Heart right ventricle (tissue), 16 donors: ENCODE measurements around the gene ELN. TPM values are rescaled to one million over a fixed set of nuclear protein-coding genes. Genes with fewer than 3 reads are reported as not detected.

Source experiments
- ATAC-seq, 8 donors: fragments of 200-7000 bp; cut with Tn5 transposase; one replicate each; pipeline ENCODE4 v1.9.1; 2020; ENCODE audit warnings: mild to moderate bottlenecking in 8 of 8, moderate library complexity in 8 of 8, moderate number of reproducible peaks in 1 of 8
- DNase-seq, 2 donors: peaks; one replicate each; pipeline ENCODE4 v3.0.0-alpha.2; 2020
- H3K27ac ChIP-seq, 10 donors: fragments of 200-600 bp; sonication (generic) in 2 of 10; one replicate each; pipeline versions ENCODE4 v1.5.0 to v1.8.0; 2020 to 2022; ENCODE audit warnings: mild to moderate bottlenecking in 3 of 10
- H3K27me3 ChIP-seq, 7 donors: fragments of 200-600 bp; one replicate each; pipeline ENCODE4 v1.8.0; 2021 to 2022; ENCODE audit warnings: mild to moderate bottlenecking in 2 of 7
- H3K36me3 ChIP-seq, 9 donors: fragments of 200-600 bp; sonication (generic) in 1 of 9; one replicate each; pipeline versions ENCODE4 v1.5.0 to v1.8.0; 2020 to 2022; ENCODE audit warnings: mild to moderate bottlenecking in 2 of 9
- H3K4me1 ChIP-seq, 9 donors: fragments of 200-600 bp; sonication (generic) in 1 of 9; one replicate each; pipeline versions ENCODE4 v1.5.0 to v1.8.0; 2020 to 2022; ENCODE audit warnings: mild to moderate bottlenecking in 4 of 9
- H3K4me3 ChIP-seq, 10 donors: fragments of 200-600 bp; sonication (generic) in 2 of 10; one replicate each; pipeline versions ENCODE4 v1.5.0 to v1.8.0; 2020 to 2022; ENCODE audit warnings: mild to moderate bottlenecking in 7 of 10, moderate library complexity in 2 of 10
- H3K9me3 ChIP-seq, 11 donors: fragments of 200-600 bp in 10 of 11; sonication (generic) in 2 of 11; one replicate each; pipeline versions ENCODE4 v1.5.0 to v1.8.0; 2013 to 2022; ENCODE audit warnings: mild to moderate bottlenecking in 2 of 11, control low read depth in 1 of 11, moderate library complexity in 1 of 11
- CTCF ChIP-seq, 9 donors: fragments of 200-600 bp; sonication (generic) in 2 of 9; IDR thresholded peaks; one replicate each; pipeline versions ENCODE4 v1.5.0 to v1.8.0; 2021 to 2022; ENCODE audit warnings: antibody characterized with exemption in 9 of 9, mild to moderate bottlenecking in 5 of 9, moderate library complexity in 1 of 9
- WGBS, 2 donors: extraction: QIAGEN DNeasy Blood & Tissue Kit; methylation state at CpG; one replicate each; pipeline ENCODE4 v1.1.7; 2013; ENCODE audit warnings: inconsistent platforms in 1 of 2; 5-methylcytosine and 5-hydroxymethylcytosine counted together
- intact Hi-C, 10 donors: fragments of 100-400 bp; cut with DNase I; formaldehyde crosslinking; loops; one replicate each; pipeline versions ENCODE4 v1.11.1 to v1.14.2; 2022
- polyA plus RNA-seq, 2 donors: library from polyadenylated mRNA; stranded (reverse); fragments of 200-250 nt; gene quantifications; one replicate each; pipeline ENCODE4 v1.2.3, GENCODE V29; 2013
- total RNA-seq, 10 donors: library from RNA; stranded (reverse); fragmentation: NEBNext Ultra II Directional in 3 of 10; extraction: Animal tissue kit (Norgen Biotek cat#: 25700) in 3 of 10; gene quantifications; one replicate each; pipeline versions ENCODE4 v1.2.1 to v1.2.4, GENCODE V29; 2021 to 2023
- donor health status: Arrhythmogenic right ventricular cardiomyopathy.
- donor health status: ischemic (EF 13 %, LVEDD 7.1; RV severe dilation, severe dysfunction).
- donor health status: healthy with polysubstance abuse.
- donor health status: DM: no; HTN: yes; CAD: no.
- donor health status: DM: no; HTN: no; CAD: no.
- donor health status: ischemic (EF 25% LVEDD 6.9; RV normal size, moderate dysfunction).
- donor health status: ischemic (EF 25% LVEDD 5.7; RV mildly dilated, moderate dysfunction).
- donor health status: healthy.
- donor health status: DM: yes; HTN: yes; CAD: no.
- donor health status: Ischemic cardiomyopathy.
- donor health status: ischemic (EF 35%, LVEDD 5.7; RV mildly dilated, moderate dysfunction).
- donor health status: nonischemic (EF 11% LVEDD 7.7; RV severe dilation, severe dysfunction).
- donor health status: DM: yes; HTN: yes; CAD: no.
- donor health status: PGD.
- donor health status: ischemic (EF 29% LVEDD 5.4; RV normal size, mild dysfunction).
- donor health status: nonischemic (EF 23%, LVEDD 6.1; RV moderate dilation, normal function).

The ELN gene
- total and polyA plus RNA-seq, 12 donors: 14.2 to 99.8 (median 31.8) TPM

DNA sequence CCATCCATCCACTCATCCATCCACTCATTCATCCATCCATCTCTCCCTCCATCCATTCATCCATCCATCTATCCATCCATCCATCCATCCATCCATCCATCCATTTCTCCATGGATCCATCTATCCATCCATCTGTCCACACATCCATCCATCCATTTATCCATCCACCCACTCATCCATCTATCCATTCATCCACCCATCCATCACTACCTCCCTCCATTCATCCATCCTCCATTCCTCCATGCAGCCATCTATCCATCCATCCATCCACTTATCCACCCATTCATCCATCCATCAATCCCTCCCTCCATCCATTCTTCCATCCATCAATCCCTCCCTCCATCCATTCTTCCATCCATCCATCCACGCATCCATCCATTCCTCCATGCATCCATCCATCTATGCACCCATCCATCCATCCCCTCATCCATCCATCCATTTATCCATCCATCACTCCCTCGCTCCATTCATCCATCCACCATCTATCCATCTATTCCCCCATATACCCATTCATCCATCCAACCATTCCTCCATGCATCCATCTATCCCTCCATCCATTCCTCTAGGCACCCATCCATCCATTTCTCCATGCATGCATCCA lies 21.1 kb downstream of the ELN start:
- peaks cover 0 to 83% (median 14%) of the 10 kb centered on the region in 9 donors for H3K36me3 ChIP-seq
- TF ChIP-seq CTCF (IDR thresholded peaks at IDR 0.05): no peak
- 89 to 100% methylated on average over 2 of the region's 2 CpGs for WGBS, 2 donors
- H3K27ac ChIP-seq: no peak overlapping the region
- no peaks in the 10 kb centered on the region for H3K27me3 ChIP-seq
- DNase-seq (no peak), ATAC-seq (no peak)
- peaks cover 0 to 5% (median 0%) of the 10 kb centered on the region in 9 donors for H3K4me1 ChIP-seq
- H3K4me3 ChIP-seq: no peak overlapping the region
- intact Hi-C loops: no loop called here
- H3K9me3 ChIP-seq: no peaks in the 10 kb centered on the region

DNA sequence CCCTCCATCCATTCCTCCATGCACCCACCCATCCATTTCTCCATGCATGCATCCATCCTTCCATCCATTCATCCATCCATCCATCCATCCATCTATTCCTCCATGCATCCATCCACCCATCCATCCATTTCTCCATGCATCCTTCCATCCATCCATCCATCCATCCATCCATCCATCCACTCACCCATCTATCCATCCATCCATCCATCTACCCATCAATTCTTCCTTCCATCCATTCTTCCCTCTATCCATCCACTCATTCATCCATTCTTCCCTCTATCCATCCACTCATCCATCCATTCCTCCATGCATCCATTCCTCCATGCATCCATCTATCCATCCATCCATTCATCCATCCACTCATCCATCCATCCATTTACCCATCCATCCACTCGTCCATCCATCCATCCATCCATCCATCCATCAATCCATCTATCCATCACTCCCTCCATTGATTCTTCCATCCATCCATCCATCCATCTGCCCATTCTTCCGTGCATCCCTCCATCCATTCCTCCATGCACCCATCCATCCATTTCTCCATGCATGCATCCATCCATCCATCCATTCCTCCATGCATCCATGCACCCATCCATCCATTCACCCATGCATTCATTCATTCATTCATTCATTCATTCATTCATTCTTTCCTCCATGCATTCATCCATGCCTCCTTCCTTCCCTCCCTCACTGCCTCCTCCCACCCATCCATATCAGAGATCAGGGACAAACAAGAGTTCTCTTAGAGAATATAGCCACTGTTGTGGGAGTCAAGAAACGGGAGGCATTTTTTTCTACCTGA lies 22.2 kb downstream of the ELN start:
- 90 to 93% methylated on average over 3 of the region's 3 CpGs for WGBS, 2 donors
- Histone ChIP-seq H3K36me3 (peaks cover 0 to 86% (median 14%) of the 10 kb centered on the region in 9 donors), H3K4me1 (peaks cover 0 to 5% (median 0%) of the 10 kb centered on the region in 9 donors), H3K27me3 (no peaks in the 10 kb centered on the region), H3K4me3 (no peak overlapping the region), H3K9me3 (no peaks in the 10 kb centered on the region), H3K27ac (no peak overlapping the region)
- ATAC-seq (no peak), DNase-seq (no peak)
- intact Hi-C loops: no loop called here
- no peak for TF ChIP-seq CTCF (IDR thresholded peaks at IDR 0.05)

- no peak for TF ChIP-seq CTCF (IDR thresholded peaks at IDR 0.05)
- H3K27me3 ChIP-seq: no peaks in the 10 kb centered on the region
- DNase-seq: no peak
- H3K9me3 ChIP-seq: no peaks in the 10 kb centered on the region
- peaks cover 0 to 84% (median 14%) of the 10 kb centered on the region in 9 donors for H3K36me3 ChIP-seq
- WGBS, 2 donors: 58 to 64% methylated on average over 10 of the region's 10 CpGs
- intact Hi-C loops: no loop called here
- no peak overlapping the region for H3K4me3 ChIP-seq
- ATAC-seq: peak in 4 of 8 donors; percentile 15 to 49 (median 37)
- peaks cover 0 to 5% (median 0%) of the 10 kb centered on the region in 9 donors for H3K4me1 ChIP-seq
- H3K27ac ChIP-seq: peak overlapping the region in 1 of 10 donors; percentile 7
These were observed 23.2 kb downstream of the ELN start for GRCh38 chr7:74051193-74051592.

DNA sequence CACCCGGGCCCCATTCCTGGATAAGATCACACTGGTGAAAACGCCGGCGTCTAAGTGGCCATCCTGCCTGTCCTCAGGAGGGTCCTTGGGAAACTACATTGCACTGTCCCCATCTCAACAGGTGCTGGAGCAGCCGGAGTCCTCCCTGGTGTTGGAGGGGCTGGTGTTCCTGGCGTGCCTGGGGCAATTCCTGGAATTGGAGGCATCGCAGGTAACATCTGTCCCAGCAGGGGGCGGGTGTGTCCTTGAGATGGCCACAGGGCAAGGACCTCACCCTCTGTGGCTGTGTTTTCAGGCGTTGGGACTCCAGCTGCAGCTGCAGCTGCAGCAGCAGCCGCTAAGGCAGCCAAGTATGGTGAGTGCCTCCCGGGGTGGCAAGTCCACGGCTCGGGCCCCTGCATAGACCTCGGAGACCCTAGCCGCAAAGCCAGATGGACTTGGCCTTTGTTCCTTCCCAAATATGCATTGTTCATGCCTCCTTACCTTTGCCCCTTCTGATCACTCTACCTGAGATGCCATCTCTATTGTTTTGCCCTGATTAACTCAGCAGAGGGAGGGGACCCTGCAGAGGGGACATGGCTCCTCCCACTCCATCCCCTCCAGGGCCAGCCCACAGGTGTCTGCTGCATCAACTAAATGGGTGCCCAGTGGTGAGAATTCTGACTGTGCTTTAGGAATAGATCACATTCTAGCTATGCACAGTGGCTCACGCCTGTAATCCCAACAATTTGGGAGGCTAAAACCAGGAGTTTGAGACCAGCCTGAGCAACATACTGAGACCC lies 23.8 kb downstream of the ELN start:
- intact Hi-C loops: no loop called here
- peak overlapping the region in 1 of 10 donors; percentile 7 for H3K27ac ChIP-seq
- TF ChIP-seq CTCF (IDR thresholded peaks at IDR 0.05): peak in 1 of 9 donors; percentile 13
- no peaks in the 10 kb centered on the region for H3K9me3 ChIP-seq
- ATAC-seq (peak in 2 of 8 donors; percentile 5 to 31), DNase-seq (no peak)
- peaks cover 0 to 84% (median 14%) of the 10 kb centered on the region in 9 donors for H3K36me3 ChIP-seq
- WGBS, 2 donors: 64 to 72% methylated on average over 16 of the region's 16 CpGs
- peaks cover 0 to 5% (median 0%) of the 10 kb centered on the region in 9 donors for H3K4me1 ChIP-seq
- H3K27me3 ChIP-seq: no peaks in the 10 kb centered on the region
- H3K4me3 ChIP-seq: no peak overlapping the region
